Measurements from ENCODE around the gene UBE2C. TPM values are rescaled to one million over a fixed set of nuclear protein-coding genes. Genes with fewer than 3 reads are reported as not detected.

The UBE2C gene
- total RNA-seq, 1 experiment from 2014 or later = 268 TPM

- H3K18ac ChIP-seq (ENCODE audit: insufficient read length, low read depth, low read length) = no peak overlapping the region
- no peak overlapping the region for H3K14ac ChIP-seq (ENCODE audit: insufficient read depth, low read length)
- H3K23ac ChIP-seq (ENCODE audit: insufficient read length, low read depth, low read length) = no peak overlapping the region
- H3K23me2 ChIP-seq (ENCODE audit: insufficient read length, low read depth, low read length, poor library complexity, severe bottlenecking) = peaks cover 4% of the 10 kb centered on the region
- peaks cover 0 to 4% (median 4%) of the 10 kb centered on the region in 3 experiments; a peak in 2 of 7 replicates for H3K36me3 Mint-ChIP-seq (ENCODE audit: insufficient read depth in 1 of 3, low read depth in 3 of 3)
- peaks cover 6% of the 10 kb centered on the region for H3K27me3 Mint-ChIP-seq (ENCODE audit: low read depth)
- H3K9me3 Mint-ChIP-seq = no peaks in the 10 kb centered on the region; a peak in 1 of 5 replicates
- H4K5ac ChIP-seq (ENCODE audit: insufficient read length, low read depth, low read length) = no peak overlapping the region
- H3K4me1 Mint-ChIP-seq = peaks cover 7 to 11% of the 10 kb centered on the region in 2 experiments
- no peak overlapping the region for H2BK120ac ChIP-seq (ENCODE audit: low read depth, low read length, poor library complexity, severe bottlenecking)
- no peaks in the 10 kb centered on the region for H4K20me1 ChIP-seq (ENCODE audit: control insufficient read depth, insufficient read depth, insufficient read length)
- no peak overlapping the region for H3K4me2 ChIP-seq (ENCODE audit: insufficient read depth, insufficient read length, low read length)
- no peak overlapping the region for H2BK20ac ChIP-seq (ENCODE audit: low read depth, low read length, poor library complexity, severe bottlenecking)
- H2AFZ ChIP-seq (ENCODE audit: low read length) = no peak overlapping the region
- H3K4ac ChIP-seq (ENCODE audit: low read depth, low read length) = no peak overlapping the region
- no peaks in the 10 kb centered on the region for H3K9me3 ChIP-seq (ENCODE audit: control insufficient read depth, low read depth, low read length)
- no peak for TF ChIP-seq CTCF (conservative IDR thresholded peaks at IDR 0.05)
- H4K91ac ChIP-seq (ENCODE audit: insufficient read length, low read depth, low read length) = no peak overlapping the region
- H3K79me2 ChIP-seq (ENCODE audit: insufficient read depth, low read length) = no peaks in the 10 kb centered on the region
- H2BK15ac ChIP-seq (ENCODE audit: low read depth, low read length) = no peak overlapping the region
- H3K27ac ChIP-seq (ENCODE audit: insufficient read length, low read depth, low read length) = no peak overlapping the region
- no peak overlapping the region for H3K9ac ChIP-seq (ENCODE audit: extremely low read depth, insufficient read length, low read length)
- no peak overlapping the region for H2BK12ac ChIP-seq (ENCODE audit: insufficient read length, low read depth, low read length)
- no peak overlapping the region for H2BK5ac ChIP-seq (ENCODE audit: insufficient read length, low read length)
- H3K27me3 ChIP-seq (ENCODE audit: insufficient read depth, low read length) = no peaks in the 10 kb centered on the region
- no peak overlapping the region for H3K56ac ChIP-seq (ENCODE audit: insufficient read length, low read depth, low read length)
- no peak overlapping the region for H4K8ac ChIP-seq (replicated peaks; ENCODE audit: insufficient read length, low read depth, low read length)
- no peak overlapping the region for H2AK5ac ChIP-seq (ENCODE audit: insufficient read length, low read length)
- H3T11ph ChIP-seq (ENCODE audit: low read length) = no peak overlapping the region
- H3K27ac Mint-ChIP-seq = no peak overlapping the region
- DNase-seq = no peak
- no CpG with 5 or more reads among the region's 3 CpGs for WGBS (ENCODE audit: extremely low coverage, insufficient read length, low lambda C conversion rate)
- H3K4me3 Mint-ChIP-seq = no peak overlapping the region
- peaks cover 5% of the 10 kb centered on the region for H3K4me1 ChIP-seq (ENCODE audit: insufficient read depth, low read length)
- no peaks in the 10 kb centered on the region for H3K79me1 ChIP-seq (ENCODE audit: insufficient read depth, low read depth, low read length, poor library complexity, severe bottlenecking)
Measured at GRCh38 chr20:45788351-45788750, 24.1 kb upstream of the UBE2C start.
